SK-N-SH treated with all-trans-retinoic acid at 6 μM for 48 hours (cell line): ENCODE results near the gene CLEC4A.

ENCODE experiments used
- ARNTL ChIP-seq: fragments of 450-650 bp; formaldehyde crosslinking; IDR thresholded peaks from 2 replicates; pipeline ENCODE4 v1.5.0; 2020; ENCODE audit warnings: low read depth, mild to moderate bottlenecking, moderate library complexity, borderline replicate concordance
- BACH2 ChIP-seq: fragments of 250-450 bp; sonication (Bioruptor Pico); IDR thresholded peaks from 2 replicates; pipeline ENCODE4 v1.9.0; 2021; ENCODE audit warnings: mild to moderate bottlenecking, borderline replicate concordance
- CREB5 ChIP-seq: fragments of 250-450 bp; sonication (Bioruptor Pico); IDR thresholded peaks from 2 replicates; pipeline ENCODE4 v1.5.1; 2020; ENCODE audit warnings: low read depth, mild to moderate bottlenecking, moderate library complexity
- CSDC2 ChIP-seq: fragments of 250-450 bp; sonication (Bioruptor Pico); IDR thresholded peaks from 2 replicates; pipeline ENCODE4 v1.5.0; 2020; ENCODE audit warnings: mild to moderate bottlenecking, moderate library complexity
- OSR1 ChIP-seq: fragments of 250-450 bp; sonication (Bioruptor Pico); IDR thresholded peaks from 2 replicates; pipeline ENCODE4 v1.8.0; 2022; ENCODE audit warnings: moderate library complexity, mild to moderate bottlenecking, inconsistent platforms
- PATZ1 ChIP-seq: fragments of 250-450 bp; sonication (Bioruptor Pico); IDR thresholded peaks from 2 replicates; pipeline ENCODE4 v1.8.0; 2020; ENCODE audit warnings: mild to moderate bottlenecking, moderate library complexity, borderline replicate concordance
- RARB ChIP-seq: fragments of 250-450 bp; sonication (Bioruptor Pico); IDR thresholded peaks from 2 replicates; pipeline ENCODE4 v1.8.0; 2021; ENCODE audit warnings: mild to moderate bottlenecking, moderate library complexity
- ZFP3 ChIP-seq: fragments of 250-450 bp; sonication (Bioruptor Pico); IDR thresholded peaks from 2 replicates; pipeline ENCODE4 v1.5.0; 2020; ENCODE audit warnings: mild to moderate bottlenecking, moderate library complexity
- ZFP30 ChIP-seq: fragments of 450-650 bp; formaldehyde crosslinking; IDR thresholded peaks from 2 replicates; pipeline ENCODE4 v1.5.0; 2022; ENCODE audit warnings: mild to moderate bottlenecking, moderate library complexity
- TF ChIP-seq, protein P1 (sequence below): fragments of 250-450 bp; sonication (Bioruptor Pico); IDR thresholded peaks from 2 replicates; pipeline ENCODE4 v1.5.0; 2020; ENCODE audit warnings: mild to moderate bottlenecking, moderate library complexity

DNA sequence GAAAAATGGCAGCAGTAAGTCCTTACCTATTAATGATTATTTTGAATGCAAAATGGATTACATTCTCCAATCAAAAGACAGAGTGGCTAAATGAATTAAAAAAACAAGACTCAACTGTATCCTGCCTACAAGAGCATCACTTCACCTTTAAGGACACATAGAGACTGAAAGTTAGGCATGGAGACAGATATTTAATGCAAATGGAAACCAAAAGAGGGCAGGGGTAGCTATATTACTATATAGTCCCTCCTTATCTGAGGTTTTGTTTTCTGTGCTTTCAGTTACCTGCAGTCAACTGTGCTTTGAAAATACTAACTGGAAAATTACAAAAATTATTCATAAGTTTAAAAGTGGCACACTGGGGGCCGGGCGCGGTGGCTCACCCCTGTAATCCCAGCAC is 24.2 kb upstream of the CLEC4A start:
- no peak for TF ChIP-seq ZFP3
- no peak for TF ChIP-seq RARB (CRISPR knock-in tag)
- TF ChIP-seq BACH2 (CRISPR knock-in tag), result no peak
- TF ChIP-seq CSDC2 (CRISPR knock-in tag), result no peak
- no peak for TF ChIP-seq ZFP30 (CRISPR knock-in tag)
- TF ChIP-seq, protein P1, sequence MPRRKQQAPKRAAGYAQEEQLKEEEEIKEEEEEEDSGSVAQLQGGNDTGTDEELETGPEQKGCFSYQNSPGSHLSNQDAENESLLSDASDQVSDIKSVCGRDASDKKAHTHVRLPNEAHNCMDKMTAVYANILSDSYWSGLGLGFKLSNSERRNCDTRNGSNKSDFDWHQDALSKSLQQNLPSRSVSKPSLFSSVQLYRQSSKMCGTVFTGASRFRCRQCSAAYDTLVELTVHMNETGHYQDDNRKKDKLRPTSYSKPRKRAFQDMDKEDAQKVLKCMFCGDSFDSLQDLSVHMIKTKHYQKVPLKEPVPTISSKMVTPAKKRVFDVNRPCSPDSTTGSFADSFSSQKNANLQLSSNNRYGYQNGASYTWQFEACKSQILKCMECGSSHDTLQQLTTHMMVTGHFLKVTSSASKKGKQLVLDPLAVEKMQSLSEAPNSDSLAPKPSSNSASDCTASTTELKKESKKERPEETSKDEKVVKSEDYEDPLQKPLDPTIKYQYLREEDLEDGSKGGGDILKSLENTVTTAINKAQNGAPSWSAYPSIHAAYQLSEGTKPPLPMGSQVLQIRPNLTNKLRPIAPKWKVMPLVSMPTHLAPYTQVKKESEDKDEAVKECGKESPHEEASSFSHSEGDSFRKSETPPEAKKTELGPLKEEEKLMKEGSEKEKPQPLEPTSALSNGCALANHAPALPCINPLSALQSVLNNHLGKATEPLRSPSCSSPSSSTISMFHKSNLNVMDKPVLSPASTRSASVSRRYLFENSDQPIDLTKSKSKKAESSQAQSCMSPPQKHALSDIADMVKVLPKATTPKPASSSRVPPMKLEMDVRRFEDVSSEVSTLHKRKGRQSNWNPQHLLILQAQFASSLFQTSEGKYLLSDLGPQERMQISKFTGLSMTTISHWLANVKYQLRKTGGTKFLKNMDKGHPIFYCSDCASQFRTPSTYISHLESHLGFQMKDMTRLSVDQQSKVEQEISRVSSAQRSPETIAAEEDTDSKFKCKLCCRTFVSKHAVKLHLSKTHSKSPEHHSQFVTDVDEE (CRISPR knock-in tag), result no peak
- TF ChIP-seq CREB5 (CRISPR knock-in tag), result no peak
- no peak for TF ChIP-seq ARNTL (CRISPR knock-in tag)
- no peak for TF ChIP-seq PATZ1
- no peak for TF ChIP-seq OSR1 (CRISPR knock-in tag)
